HCT116 (cell line): ENCODE data around the gene ATAD1. TPM values are rescaled to one million over a fixed set of nuclear protein-coding genes. Genes with fewer than 3 reads are reported as not detected.

Experiments
- ATAC-seq: fragments of 200-7000 bp; cut with Tn5 transposase; 2 replicates; pipeline ENCODE4 v1.9.1; 2020; ENCODE audit warnings: mild to moderate bottlenecking, moderate library complexity
- BruUV-seq: library from RNA; stranded (reverse); fragments of 400-500 nt; replicated peaks from 2 replicates; lab custom pipeline; 2021; lab: Mats Ljungman, UMichigan
- CTCF ChIA-PET: fragments of 300-600 bp; sonication (Branson Sonifier 250); formaldehyde crosslinking; loops from one replicate; lab custom pipeline; 2021; ENCODE audit warnings: antibody characterized with exemption; lab: Charles Lee
- POLR2A ChIA-PET: fragments of 300-600, 350-600 bp; sonication (Branson Sonifier 250); formaldehyde crosslinking; loops from one replicate; lab custom pipeline; 2021; ENCODE audit warnings: antibody characterized with exemption; lab: Charles Lee
- RAD21 ChIA-PET, 2 experiments: fragments of 300-600 bp; sonication (Branson Sonifier 250); formaldehyde crosslinking; loops; one replicate each; lab custom pipeline; 2023; ENCODE audit warnings: low total read pairs in 2 of 2; ENCODE audit not compliant: uncharacterized antibody in 2 of 2, unreplicated experiment in 2 of 2, low non-redundant PET in 1 of 2; lab: Charles Lee
- DNase-seq: peaks from one replicate; pipeline ENCODE4 v3.0.0-alpha.2; 2010; ENCODE audit warnings: low read depth, low spot score
- H2AFZ ChIP-seq: fragments of 200-600 bp; shearing (Covaris generic), sonication (generic); 2 replicates; pipeline ENCODE4 v1.6.1; 2017; ENCODE audit warnings: low read depth, mixed run types, mixed read lengths, antibody characterized with exemption, low read length; ENCODE audit not compliant: poor library complexity, severe bottlenecking
- H3K27ac ChIP-seq: 2 replicates; pipeline ENCODE4 v1.5.1; 2012; ENCODE audit warnings: low read depth, low read length
- H3K27me3 ChIP-seq: fragments of 200-600 bp; sonication (generic); 2 replicates; pipeline ENCODE4 v1.6.1; 2016; ENCODE audit warnings: mixed run types, low read length, mixed read lengths; ENCODE audit not compliant: insufficient read depth
- H3K36me3 ChIP-seq, 2 experiments: fragments of 200-500 bp in 1 of 2; fragments of 200-600 bp in 1 of 2; sonication (Bioruptor generic) in 1 of 2; sonication (generic) in 1 of 2; 2 replicates each; pipeline versions ENCODE4 v1.5.1 to v1.6.1; 2014 to 2016; ENCODE audit warnings: low read length in 2 of 2, inconsistent platforms in 1 of 2, mixed read lengths in 1 of 2, mixed run types in 1 of 2; ENCODE audit not compliant: insufficient read depth in 2 of 2, control insufficient read depth in 1 of 2
- H3K4me1 ChIP-seq, 2 experiments: fragments of 200-600 bp in 1 of 2; sonication (generic) in 1 of 2; 2 replicates each; pipeline versions ENCODE4 v1.5.1 to v1.6.1; 2012 to 2017; ENCODE audit warnings: low read length in 2 of 2, inconsistent platforms in 1 of 2, mild to moderate bottlenecking in 1 of 2, mixed read lengths in 1 of 2, mixed run types in 1 of 2, moderate library complexity in 1 of 2; ENCODE audit not compliant: insufficient read depth in 2 of 2, control insufficient read depth in 1 of 2
- H3K4me2 ChIP-seq: fragments of 200-600 bp; sonication (generic); 2 replicates; pipeline ENCODE4 v1.6.1; 2017; ENCODE audit warnings: mixed run types, low read length, mixed read lengths
- H3K4me3 ChIP-seq, 2 experiments: fragments of 200-600 bp in 1 of 2; sonication (generic) in 1 of 2; replicated peaks in 1 of 2; 2 replicates each; pipeline ENCODE4 v1.5.1; 2011 to 2016; ENCODE audit warnings: low read length in 2 of 2, control low read depth in 1 of 2, low read depth in 1 of 2, mild to moderate bottlenecking in 1 of 2, mixed read lengths in 1 of 2, mixed run types in 1 of 2
- H3K79me2 ChIP-seq: fragments of 200-600 bp; sonication (generic); 2 replicates; pipeline ENCODE4 v1.6.1; 2017; ENCODE audit warnings: mild to moderate bottlenecking, mixed run types, low read length, moderate library complexity, mixed read lengths; ENCODE audit not compliant: insufficient read depth
- H3K9ac ChIP-seq: fragments of 200-600 bp; sonication (generic); 2 replicates; pipeline ENCODE4 v1.6.1; 2016; ENCODE audit warnings: low read length, mixed read lengths
- H3K9me2 ChIP-seq: fragments of 200-600 bp; sonication (generic), shearing (Covaris generic); 2 replicates; pipeline ENCODE4 v1.6.1; 2017; ENCODE audit warnings: mixed run types, mild to moderate bottlenecking, moderate library complexity; ENCODE audit not compliant: insufficient read depth
- H3K9me3 ChIP-seq, 2 experiments: fragments of 200-500 bp in 1 of 2; fragments of 200-600 bp in 1 of 2; sonication (Bioruptor generic) in 1 of 2; sonication (generic) in 1 of 2; 2 replicates each; pipeline ENCODE4 v1.6.1; 2014 to 2017; ENCODE audit warnings: low read length in 2 of 2, mixed read lengths in 2 of 2, inconsistent platforms in 1 of 2, low read depth in 1 of 2, mild to moderate bottlenecking in 1 of 2, mixed run types in 1 of 2, moderate library complexity in 1 of 2; ENCODE audit not compliant: control insufficient read depth in 1 of 2, insufficient read depth in 1 of 2
- H4K20me1 ChIP-seq: fragments of 200-600 bp; sonication (generic), shearing (Covaris generic); 2 replicates; pipeline ENCODE4 v1.6.1; 2017; ENCODE audit warnings: mixed run types, mild to moderate bottlenecking, moderate library complexity; ENCODE audit not compliant: insufficient read depth
- CEBPB ChIP-seq: IDR thresholded peaks from 2 replicates; pipeline ENCODE4 v1.6.1; 2012; ENCODE audit warnings: low read depth
- ELF1 ChIP-seq: IDR thresholded peaks from 2 replicates; pipeline ENCODE4 v1.6.1; 2012; ENCODE audit warnings: low read depth, borderline replicate concordance
- JUND ChIP-seq: IDR thresholded peaks from 2 replicates; pipeline ENCODE4 v1.6.1; 2012
- POLR2A ChIP-seq: IDR thresholded peaks from 2 replicates; pipeline ENCODE4 v1.7.0; 2011; ENCODE audit warnings: borderline replicate concordance; ENCODE audit not compliant: insufficient read depth, insufficient read length; ENCODE audit errors: extremely low read depth
- RAD21 ChIP-seq: IDR thresholded peaks from 2 replicates; pipeline ENCODE4 v1.6.1; 2012; ENCODE audit warnings: low read depth, mild to moderate bottlenecking
- SIN3A ChIP-seq: IDR thresholded peaks from 2 replicates; pipeline ENCODE4 v1.6.1; 2012; ENCODE audit warnings: low read depth
- SRF ChIP-seq: IDR thresholded peaks from 2 replicates; pipeline ENCODE4 v1.6.1; 2012; ENCODE audit warnings: low read depth
- TCF7L2 ChIP-seq: IDR thresholded peaks from 2 replicates; pipeline ENCODE4 v1.7.0; 2011; ENCODE audit warnings: borderline replicate concordance, inconsistent platforms; ENCODE audit not compliant: insufficient read depth, insufficient read length; ENCODE audit errors: extremely low read depth
- ZFX ChIP-seq: fragments of 450-650 bp; IDR thresholded peaks from 2 replicates; pipeline ENCODE4 v1.6.1; 2017
- ZNF274 ChIP-seq: fragments of 200-500 bp; sonication (Bioruptor generic); IDR thresholded peaks from 2 replicates; pipeline ENCODE4 v1.6.1; 2014; ENCODE audit warnings: mild to moderate bottlenecking, low read depth, low read length, inconsistent platforms
- intact Hi-C: fragments of 100-400 bp; cut with micrococcal nuclease; formaldehyde crosslinking; loops from 2 replicates; pipeline ENCODE4 v1.10.0; 2022
- total RNA-seq: library from RNA; stranded (reverse); gene quantifications from one replicate; pipeline ENCODE4 v1.2.1, GENCODE V29; 2021; ENCODE audit not compliant: unreplicated experiment
- TF ChIP-seq, protein P1 (sequence below): IDR thresholded peaks from 2 replicates; pipeline ENCODE4 v1.6.1; 2011; ENCODE audit warnings: mild to moderate bottlenecking, low read length, moderate library complexity; ENCODE audit not compliant: insufficient replicate concordance; ENCODE audit errors: extremely low read depth
- TF ChIP-seq, protein P2 (sequence below): IDR thresholded peaks from 2 replicates; pipeline ENCODE4 v1.6.1; 2012

Gene ATAD1
- total RNA-seq, 1 experiment from 2014 or later, result 66.4 TPM

GRCh38 chr10:87844837-87845623 is 27.0 kb upstream of the ATAD1 start (continued):
- TF ChIP-seq SRF (no peak), TCF7L2 (no peak)

DNA sequence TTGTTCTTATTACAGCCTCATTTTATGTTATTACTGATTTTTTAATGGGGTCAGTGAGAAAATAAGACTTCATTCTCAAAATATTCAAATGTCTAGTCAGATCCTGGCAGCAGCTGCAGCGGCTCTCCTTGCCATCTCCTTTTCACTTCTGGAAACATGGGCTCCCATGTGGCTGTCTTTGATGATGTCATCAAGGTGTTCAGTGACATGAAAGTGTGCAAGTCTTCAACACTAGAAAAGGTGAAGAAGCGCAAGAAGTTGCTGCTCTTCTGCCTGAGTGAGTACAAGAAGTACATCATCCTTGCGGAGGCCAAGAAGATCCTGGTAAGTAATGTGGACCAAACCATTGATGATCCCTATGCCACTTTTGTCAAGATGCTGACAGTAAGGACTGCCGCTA is 25.7 kb upstream of the ATAD1 start:
- H3K4me3 ChIP-seq, result no peak overlapping the region
- H4K20me1 ChIP-seq, result no peaks in the 10 kb centered on the region
- TF ChIP-seq SRF, result no peak
- no peak for TF ChIP-seq SIN3A
- TF ChIP-seq CEBPB, result no peak
- no peak for TF ChIP-seq POLR2A
- TF ChIP-seq, protein P1, sequence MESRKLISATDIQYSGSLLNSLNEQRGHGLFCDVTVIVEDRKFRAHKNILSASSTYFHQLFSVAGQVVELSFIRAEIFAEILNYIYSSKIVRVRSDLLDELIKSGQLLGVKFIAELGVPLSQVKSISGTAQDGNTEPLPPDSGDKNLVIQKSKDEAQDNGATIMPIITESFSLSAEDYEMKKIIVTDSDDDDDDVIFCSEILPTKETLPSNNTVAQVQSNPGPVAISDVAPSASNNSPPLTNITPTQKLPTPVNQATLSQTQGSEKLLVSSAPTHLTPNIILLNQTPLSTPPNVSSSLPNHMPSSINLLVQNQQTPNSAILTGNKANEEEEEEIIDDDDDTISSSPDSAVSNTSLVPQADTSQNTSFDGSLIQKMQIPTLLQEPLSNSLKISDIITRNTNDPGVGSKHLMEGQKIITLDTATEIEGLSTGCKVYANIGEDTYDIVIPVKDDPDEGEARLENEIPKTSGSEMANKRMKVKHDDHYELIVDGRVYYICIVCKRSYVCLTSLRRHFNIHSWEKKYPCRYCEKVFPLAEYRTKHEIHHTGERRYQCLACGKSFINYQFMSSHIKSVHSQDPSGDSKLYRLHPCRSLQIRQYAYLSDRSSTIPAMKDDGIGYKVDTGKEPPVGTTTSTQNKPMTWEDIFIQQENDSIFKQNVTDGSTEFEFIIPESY, result no peak
- TF ChIP-seq ELF1, result no peak
- TF ChIP-seq ZNF274, result no peak
- TF ChIP-seq JUND, result no peak
- TF ChIP-seq, protein P2, sequence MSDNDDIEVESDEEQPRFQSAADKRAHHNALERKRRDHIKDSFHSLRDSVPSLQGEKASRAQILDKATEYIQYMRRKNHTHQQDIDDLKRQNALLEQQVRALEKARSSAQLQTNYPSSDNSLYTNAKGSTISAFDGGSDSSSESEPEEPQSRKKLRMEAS, result no peak
- TF ChIP-seq RAD21, result no peak
- TF ChIP-seq ZFX, result no peak
- intact Hi-C loops, result loop anchor here (2.0 kb wide), 1 partner anchor 19 kb away; the partner anchor contains the start of genes KLLN and PTEN
- no peaks in the 10 kb centered on the region for H3K9me2 ChIP-seq
- H3K9ac ChIP-seq, result no peak overlapping the region
- H3K36me3 ChIP-seq, result no peaks in the 10 kb centered on the region
- RAD21 ChIA-PET, result no interaction called here
- DNase-seq, result no peak
- CTCF ChIA-PET, result no interaction called here
- peak overlapping the region; percentile 11; the same call in 1 of the 2 replicates for H3K4me2 ChIP-seq
- peaks cover 37 to 59% of the 10 kb centered on the region in 2 experiments for H3K4me1 ChIP-seq
- no peaks in the 10 kb centered on the region for H3K79me2 ChIP-seq
- POLR2A ChIA-PET, result interaction anchor here (2.8 kb wide), 1 partner anchor 19 kb away, joined by 16 read pairs; the partner anchor contains the start of gene KLLN
- H2AFZ ChIP-seq, result peak overlapping the region; percentile 28
- no peak for ATAC-seq
- no peaks in the 10 kb centered on the region for H3K9me3 ChIP-seq
- peak overlapping the region; percentile 70 for H3K27ac ChIP-seq
- no TSS peak for BruUV-seq
- H3K27me3 ChIP-seq, result no peaks in the 10 kb centered on the region
